HG03280 (cell line): ENCODE data around the gene ZNF324.
"Not testable (repeated sequence)": the region's sequence is repeated elsewhere in the genome, so short reads cannot be mapped to it uniquely, and the experiment has no call there.

Source experiments
- ATAC-seq: cut with Tn5 transposase; IDR thresholded peaks from one replicate; pipeline ENCODE4 v1.9.1; 2021; ENCODE audit warnings: mild to moderate bottlenecking, moderate library complexity; ENCODE audit not compliant: unreplicated experiment

The ZNF324 gene

DNA sequence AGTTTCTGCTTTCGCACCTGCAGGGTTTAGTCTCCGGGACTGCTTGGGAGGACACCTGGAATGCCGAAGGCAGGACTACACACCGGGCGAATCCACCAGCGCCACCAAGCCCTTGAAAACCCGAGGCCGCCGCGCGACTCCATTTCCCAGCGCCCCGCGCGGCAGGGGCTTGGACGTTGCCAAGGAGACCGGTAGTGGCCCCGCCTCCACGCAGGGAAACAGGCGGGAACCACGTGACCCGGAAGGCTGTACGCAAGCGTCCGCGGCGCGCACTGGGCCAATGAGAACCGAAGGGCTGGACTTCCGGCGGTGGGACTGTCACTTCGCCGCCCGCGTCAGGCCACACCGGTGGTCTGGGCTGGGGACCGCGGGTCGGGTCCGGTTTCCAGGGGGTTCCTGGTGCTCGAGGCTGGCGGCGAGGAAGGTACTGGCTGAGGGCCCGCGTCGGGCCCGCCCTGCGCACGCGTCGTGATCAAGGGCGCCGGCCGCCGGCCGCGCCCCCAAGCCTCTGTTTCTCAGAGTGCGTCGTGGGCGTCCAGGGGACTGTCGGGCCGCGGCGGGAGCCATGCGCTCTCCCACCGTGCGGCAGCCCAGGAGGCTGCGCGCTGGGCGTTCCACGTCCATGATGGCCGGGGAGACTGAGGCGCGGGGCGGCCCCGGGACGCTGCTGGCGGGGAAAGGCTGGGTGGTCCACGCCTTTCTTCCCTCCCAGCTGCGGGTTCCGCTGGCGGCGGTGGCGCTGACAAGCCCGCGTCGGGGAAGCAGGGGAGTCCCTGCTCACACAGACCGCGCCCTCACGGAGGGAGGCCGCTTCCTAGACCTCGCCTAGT, at the start of gene ZNF324:
TSS of gene ZNF324 (plus strand) at position 321 of the 830 bp plus-strand sequence. CDS start 2,106 bp downstream, outside the sequence.
- peak; percentile 96 for ATAC-seq

DNA sequence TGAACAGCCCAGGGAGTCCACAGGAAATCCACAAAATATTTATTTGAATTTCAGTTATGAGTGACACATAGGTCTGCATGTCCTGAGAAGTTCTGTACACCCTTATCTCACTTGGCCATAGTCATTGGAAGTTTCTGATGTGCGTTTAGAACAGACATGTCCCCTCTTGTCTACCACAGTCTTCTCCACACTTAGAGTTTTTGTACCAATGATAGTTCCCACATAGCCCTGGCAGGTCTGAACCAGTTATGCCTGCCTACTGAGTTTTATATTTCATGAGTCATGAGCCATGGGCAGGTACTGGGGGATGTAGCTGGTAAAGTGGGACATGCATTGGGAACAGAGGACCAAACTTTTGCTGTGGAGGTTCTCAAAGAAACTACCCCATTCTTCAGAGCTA, 38.3 kb upstream of the ZNF324 start:
- ATAC-seq: no peak

DNA sequence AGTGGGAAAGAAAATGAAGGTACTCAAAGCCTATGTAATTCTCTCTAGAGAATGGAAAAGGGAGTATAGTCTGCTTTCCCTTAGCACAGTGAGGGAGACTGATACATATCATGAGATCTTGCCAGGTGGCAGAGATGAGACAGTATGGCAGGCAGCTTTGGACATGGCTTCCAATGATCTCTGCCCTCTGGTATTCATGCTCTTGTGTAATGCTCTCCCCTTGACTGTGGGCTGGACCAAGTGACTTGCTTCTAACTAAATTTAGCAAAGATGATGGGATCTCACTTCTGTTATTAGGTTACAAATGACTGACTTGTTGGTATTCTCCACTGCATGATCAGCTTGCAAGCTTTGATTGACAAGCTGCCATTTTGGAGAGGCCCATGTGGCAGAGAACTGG, 37.1 kb upstream of the ZNF324 start:
- no peak for ATAC-seq

DNA sequence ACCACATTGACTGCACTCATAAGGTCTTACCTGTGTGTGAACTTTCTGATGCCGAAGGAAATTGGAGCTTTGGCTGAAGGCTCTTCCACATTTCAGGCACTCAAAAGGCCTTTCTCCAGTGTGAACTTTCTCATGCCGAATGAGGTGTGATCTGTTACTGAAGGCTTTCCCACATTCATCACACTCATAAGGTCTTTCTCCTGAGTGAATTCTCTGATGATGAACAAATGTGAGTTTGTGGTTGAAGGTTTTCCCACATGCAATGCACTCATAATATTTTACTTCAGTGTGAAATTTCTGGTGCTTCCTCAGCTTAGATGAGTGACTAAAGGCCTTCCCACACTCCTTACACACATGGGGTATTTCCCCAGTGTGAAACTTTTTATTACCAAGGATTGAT, 32.7 kb upstream of the ZNF324 start:
- no peak for ATAC-seq

DNA sequence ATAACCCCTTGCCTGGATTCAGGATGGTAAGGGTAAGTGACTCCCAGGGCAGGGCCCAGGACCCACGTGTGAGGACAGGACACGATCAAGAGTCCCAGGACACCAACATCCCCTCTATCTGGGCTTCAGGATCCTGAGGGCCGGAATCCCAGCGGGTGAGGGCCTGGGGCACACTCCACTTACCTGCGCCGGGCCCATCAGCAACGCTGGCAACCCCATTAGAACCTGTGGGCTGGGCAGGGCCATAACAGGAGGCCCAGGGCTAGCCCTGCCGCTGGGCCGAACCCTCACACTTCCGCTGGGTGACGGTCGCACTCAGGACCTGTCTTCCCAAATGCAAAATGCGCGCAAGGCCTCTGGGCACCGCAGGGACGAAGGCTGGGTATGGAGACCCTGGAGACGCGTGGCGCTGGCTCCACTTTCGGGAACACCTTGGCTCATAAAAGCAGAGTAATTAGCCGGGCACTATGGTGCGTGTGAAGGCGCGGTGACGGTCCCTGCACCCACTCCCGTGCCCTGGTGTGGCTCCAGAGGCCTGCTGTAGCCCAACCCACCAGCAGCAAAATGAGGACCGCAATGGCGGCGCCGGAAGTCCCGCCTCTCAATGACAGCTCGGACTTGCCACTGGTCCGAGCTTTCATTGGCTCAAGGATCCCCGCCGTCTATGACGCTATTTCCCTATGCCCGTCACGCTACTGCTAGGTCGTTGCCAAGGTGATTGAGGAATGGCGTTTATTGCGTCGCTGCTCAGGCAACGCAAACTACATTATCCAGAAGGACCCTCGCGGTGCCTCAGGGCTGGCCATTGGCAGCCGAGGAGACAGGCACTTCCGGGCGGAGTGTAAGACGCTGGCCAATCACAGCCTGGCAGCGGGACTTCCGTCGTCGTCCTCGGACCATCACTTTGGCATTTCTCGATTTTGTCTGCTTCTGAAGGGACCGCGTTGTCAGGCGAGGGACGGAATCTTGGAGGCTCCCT, 27.0 kb upstream of the ZNF324 start, which contains the start of gene ZNF132:
TSS of gene ZNF132 (minus strand) at position 578 of the 979 bp plus-strand sequence. CDS start at position 246, 332 bp downstream.
- ATAC-seq: peak; percentile 90

DNA sequence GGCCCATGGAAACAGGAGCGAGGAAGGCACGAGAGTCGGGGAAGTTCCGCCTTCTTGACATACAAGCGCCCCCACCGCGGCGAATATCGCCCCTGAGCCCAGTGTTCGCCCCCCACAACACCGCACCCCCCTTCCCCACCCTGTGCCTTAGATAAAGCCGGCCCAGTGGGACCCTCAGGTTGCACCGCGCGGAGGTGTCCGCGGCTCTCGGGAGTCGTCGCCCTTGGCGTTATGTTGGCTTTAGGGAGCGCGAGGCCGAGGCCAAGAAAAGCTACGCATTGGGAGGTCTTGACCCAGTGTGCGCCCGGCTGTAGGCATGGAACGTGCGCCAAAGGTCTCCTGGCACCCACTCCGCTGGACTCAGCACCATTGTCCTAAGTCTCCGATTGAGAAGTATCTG, 26.3 kb upstream of the ZNF324 start:
- no peak for ATAC-seq

DNA sequence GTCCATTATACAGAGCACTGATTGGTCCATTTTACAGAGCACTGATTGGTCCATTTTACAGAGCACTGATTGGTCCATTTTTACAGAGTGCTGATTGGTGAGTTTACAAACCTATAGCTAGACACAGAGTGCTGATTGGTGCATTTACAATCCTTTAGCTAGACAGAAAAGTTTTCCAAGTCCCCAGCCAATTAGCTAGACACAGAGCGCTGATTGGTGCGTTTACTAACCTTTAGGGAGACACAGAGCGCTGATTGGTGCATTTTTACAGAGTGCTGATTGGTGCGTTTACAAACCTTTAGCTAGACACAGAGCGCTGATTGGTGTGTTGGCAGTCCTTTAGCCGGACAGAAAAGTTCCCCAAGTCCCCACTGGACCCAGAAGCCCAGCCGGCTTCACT, 23.9 kb upstream of the ZNF324 start:
- not testable (repeated sequence) for ATAC-seq

DNA sequence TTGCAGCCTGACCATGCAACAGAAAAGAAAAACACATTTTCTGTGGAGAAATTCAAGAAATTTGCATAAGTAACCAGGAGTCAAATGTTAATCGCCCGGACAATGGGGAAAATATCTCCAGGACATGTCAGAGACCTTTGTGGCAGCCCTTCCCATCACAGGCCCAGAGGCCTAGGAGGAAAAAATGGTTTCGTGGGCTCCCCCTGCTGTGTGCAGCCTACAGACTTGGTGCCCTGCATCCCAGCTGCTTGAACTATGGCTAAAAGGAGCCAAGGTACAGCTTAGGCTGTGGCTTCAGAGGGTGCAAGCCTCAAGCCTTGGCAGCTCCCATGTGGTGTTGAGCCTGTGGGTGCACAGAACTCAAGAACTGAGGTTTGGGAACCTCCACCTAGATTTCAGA, 18.0 kb upstream of the ZNF324 start:
- not testable (repeated sequence) for ATAC-seq

DNA sequence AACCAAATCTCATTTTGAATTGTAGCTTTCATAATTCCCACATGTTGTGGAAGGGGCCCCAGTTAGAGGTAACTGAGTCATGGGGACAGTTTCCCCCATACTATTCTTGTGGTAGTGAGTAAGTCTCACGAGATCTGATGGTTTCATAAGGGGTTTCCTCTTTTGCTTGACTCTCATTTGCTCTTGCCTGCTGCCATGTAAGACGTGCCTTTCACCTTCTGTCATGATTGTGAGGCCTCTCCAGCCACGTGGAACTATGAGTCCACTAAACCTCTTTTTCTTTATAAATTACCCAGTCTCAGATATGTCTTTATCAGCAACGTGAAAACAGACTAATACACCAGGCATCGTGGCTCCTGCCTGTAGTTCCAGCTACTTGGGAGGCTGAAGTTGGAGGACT, 16.9 kb upstream of the ZNF324 start:
- ATAC-seq: not testable (repeated sequence)

DNA sequence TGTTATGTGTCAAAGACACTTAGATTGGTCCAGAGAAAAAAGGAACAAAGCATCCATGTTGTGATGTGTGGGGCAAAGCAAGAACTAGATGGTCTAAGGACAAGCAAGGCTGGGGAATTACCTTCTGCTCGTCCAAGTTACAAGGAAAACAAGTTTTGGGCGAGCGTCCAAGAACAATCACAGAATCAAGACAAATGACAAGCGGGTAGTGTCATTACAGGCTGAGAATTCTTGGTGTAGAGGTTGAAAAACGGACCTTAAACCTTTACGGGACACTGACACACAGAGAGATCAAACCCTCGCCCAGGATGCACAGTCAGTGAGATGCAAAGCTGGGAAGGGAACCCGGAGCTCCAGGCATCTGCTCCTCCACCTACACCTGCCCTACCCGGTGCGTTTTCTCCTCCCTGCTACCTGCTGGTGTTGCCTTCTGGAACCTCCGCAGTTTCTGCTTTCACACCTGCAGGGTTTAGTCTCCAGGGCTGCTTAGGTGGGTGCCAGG, 16.0 kb upstream of the ZNF324 start:
- ATAC-seq: peak; percentile 6

DNA sequence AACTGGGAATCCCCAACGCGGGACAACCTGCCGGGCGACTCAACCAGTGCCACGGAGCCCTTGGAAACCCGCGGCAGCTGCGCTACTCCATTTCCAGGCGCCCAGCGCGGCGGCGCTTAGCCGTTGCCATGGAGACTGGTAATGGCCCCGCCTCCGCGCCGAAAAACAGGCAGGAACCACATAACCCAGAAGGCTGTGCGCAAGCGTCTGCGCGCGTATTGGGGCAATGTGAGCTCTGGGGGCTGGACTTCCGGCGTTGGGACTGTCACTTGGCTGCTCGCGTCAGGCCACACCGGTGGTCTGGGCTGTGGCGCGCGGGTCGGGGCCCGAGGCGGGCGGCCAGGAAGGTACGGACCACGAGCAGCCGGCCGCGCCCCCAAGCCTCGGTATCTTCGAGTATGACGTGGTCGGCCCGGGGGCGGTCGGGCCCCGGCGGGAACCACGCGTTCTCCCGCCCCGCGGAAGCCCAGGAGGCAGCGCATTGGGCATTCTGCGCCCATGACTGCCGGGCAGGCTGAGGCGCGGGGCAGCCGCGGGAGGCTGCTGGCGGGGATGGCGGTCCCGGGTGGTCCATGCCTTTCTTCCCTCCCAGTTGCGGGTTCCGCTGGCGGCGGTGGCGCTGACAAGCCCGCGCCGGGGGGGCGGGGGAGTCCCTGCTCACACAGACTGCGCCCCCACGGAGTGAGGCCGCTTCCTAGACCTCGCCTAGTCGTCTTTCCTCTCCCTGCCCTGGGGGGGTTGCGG, 15.3 kb upstream of the ZNF324 start, which contains the start of gene ZNF324B:
TSS of gene ZNF324B (plus strand) at position 265 of the 744 bp plus-strand sequence. CDS start 2,080 bp downstream, outside the sequence.
- peak; percentile 94 for ATAC-seq

DNA sequence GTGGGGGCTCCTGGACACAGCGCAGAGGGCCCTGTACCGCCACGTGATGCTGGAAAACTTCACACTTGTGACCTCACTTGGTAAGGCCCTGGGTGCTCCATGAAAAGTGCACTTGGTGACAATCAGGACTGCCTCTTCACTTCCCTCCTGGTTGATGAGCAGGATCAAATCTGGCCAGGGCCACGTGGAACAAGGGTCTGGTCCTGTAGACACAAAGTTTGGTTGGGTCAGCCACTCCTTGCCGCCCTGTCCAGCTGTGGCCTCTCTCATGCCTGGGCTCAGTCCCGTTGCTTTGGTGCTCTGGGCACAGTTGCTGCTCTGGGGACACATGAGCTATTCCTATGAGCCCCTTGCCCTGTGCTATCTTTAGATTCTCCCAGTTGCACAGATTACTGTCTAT, 13.1 kb upstream of the ZNF324 start:
- no peak for ATAC-seq

DNA sequence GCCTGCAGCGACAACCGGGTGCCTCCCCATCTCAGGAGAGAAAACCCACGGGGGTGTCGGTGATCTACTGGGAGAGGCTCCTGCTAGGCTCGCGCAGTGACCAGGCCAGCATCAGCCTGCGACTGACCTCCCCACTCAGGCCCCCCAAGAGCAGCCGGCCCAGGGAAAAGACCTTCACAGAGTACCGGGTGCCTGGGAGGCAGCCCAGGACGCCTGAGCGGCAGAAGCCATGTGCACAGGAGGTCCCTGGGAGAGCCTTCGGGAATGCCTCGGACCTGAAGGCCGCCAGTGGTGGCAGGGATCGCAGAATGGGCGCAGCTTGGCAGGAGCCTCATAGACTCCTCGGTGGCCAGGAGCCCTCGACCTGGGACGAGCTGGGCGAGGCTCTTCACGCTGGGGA, 11.6 kb upstream of the ZNF324 start:
- ATAC-seq: no peak

DNA sequence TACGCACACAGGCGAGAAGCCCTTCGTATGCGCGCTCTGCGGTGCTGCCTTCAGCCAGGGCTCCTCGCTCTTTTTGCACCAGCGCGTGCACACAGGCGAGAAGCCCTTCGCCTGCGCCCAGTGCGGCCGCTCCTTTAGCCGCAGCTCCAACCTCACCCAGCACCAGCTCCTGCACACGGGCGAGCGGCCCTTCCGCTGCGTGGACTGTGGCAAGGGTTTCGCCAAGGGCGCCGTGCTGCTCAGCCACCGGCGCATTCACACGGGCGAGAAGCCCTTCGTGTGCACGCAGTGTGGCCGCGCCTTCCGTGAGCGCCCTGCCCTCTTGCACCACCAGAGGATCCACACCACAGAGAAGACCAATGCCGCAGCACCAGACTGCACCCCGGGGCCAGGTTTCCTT, 10.8 kb upstream of the ZNF324 start:
- ATAC-seq: no peak

DNA sequence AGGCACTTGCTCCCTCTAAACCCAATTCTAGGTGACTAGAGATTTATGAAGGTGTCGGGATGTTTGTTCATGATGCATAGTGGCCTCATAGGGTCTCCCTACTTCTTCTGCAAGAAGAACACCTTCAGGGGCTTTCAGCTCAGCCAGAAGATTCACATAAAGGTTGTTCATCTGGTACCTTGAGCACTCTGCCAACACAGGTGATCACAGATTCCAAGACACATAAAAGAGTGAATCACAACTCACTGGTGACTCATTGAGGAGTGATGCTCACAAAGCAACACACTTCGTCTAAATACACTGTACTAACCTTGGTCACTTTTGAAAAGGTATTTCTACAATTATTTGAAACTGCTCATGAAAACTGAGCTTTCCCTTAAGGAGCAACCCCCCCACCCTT, 6.8 kb upstream of the ZNF324 start:
- ATAC-seq: no peak

DNA sequence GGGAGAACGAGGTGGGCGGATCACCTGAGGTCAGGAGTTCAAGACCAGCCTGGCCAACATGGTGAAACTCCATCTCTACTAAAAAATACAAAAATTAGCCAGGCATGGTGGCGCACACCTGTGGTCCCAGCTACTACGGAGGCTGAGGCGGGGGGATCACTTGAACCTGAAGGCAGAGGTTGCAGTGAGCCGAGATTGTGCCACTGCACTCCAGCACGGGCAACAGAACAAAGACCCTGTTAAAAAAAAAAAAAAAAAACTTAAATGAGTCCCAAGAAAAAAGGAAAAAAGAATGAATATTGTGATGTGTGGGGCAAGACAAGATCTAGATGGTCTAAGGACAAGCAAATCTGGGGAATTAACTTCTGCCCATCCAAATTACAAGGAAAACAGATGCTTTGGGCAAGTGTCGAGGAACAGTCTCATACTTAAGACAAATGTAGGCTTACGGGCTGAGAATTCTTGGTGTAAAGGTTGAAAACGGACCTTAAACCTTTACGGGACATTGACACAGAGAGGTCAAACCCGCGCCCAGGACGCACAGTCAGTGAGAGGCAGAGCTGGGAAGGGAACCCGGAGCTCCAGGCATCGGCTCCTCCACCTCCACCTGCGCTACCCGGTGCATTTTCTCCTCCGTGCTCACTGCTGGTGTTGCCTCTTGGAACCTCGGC, 656 bp upstream of the ZNF324 start:
- ATAC-seq: no peak

DNA sequence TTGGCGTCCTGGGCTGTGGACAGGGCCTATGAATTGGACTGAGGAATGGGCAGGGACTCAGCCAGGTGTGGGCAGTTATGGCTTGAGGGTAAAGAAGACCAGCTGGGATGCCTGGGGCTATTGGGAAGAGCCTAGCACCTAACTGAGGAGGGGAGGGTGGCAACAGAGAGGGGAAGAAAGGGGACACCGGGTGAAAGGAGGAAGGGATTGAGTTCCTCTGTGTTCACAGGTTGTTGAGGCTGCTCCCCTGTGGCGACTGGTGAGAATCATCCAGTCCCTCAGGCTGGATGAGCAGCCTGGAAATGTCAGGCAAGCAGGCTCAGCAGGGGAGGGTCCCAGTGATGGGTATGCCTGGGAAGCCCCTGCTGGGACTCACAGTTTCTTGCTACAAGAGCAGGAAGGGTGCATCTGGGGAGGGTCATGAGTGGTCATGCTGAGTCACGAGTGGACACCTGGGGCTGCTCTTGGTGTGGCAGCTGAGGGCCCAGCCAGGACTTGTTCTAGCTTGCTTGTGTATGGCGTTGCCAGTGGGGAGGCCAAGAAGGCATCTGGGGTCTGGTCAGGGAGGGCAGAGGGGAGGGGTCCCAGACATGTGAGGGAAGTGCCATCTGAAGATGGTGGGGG, 1.4 kb downstream of the ZNF324 start:
- no peak for ATAC-seq

DNA sequence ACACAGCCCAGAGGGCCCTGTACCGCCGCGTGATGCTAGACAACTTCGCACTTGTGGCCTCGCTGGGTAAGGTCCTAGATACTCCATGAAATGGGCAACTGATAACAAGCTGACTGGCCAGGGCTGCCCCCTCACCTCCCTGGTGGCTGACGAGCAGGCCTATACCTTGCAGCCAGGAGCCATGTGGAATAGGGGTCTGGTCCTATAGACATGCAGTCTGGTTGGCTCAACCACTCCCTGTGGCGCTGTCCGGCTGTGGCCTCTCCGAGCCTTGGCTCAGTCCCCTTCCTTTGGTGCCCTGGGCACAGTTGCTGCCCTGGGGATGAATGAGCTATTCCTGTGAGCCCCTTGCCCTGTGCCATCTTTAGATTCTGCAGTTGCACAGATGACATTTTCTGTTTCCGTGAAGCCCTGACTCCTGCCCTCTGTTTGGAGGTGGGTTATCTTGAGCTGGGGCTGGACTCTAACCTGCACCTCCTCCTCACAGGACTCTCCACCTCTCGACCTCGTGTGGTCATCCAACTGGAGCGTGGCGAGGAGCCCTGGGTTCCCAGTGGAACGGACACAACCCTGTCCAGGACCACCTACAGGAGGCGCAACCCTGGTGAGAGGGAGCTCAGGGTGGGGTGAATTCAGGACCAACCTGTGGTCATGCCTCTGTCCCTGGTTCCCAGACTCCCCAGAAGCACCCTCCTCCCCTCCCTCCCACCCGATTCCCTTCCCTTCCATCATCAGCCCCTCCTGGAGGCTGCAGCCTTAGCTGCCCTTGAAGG, 2.5 kb downstream of the ZNF324 start:
- ATAC-seq: no peak
